Hepatic stellate cell (primary cell): ENCODE measurements around the gene CDH23.
A peak's percentile ranks its signal among the peaks of the same experiment; 100 is the strongest.

Experiments
- DNase-seq: peaks from one replicate; pipeline ENCODE4 v3.0.0; 2011; ENCODE audit warnings: low spot score

The CDH23 gene

GRCh38 chr10:71423250-71423649 lies 26.5 kb downstream of the CDH23 start:
- DNase-seq = no peak

GRCh38 chr10:71423901-71424300 lies 27.2 kb downstream of the CDH23 start:
- DNase-seq = no peak

- no peak for DNase-seq
Measured at GRCh38 chr10:71424496-71425194, 27.9 kb downstream of the CDH23 start.

GRCh38 chr10:71426058-71426605 lies 29.4 kb downstream of the CDH23 start:
- no peak for DNase-seq

GRCh38 chr10:71427246-71427645 lies 30.5 kb downstream of the CDH23 start:
- no peak for DNase-seq

- DNase-seq = no peak
Measured at GRCh38 chr10:71429304-71429703, 32.6 kb downstream of the CDH23 start.

GRCh38 chr10:71429929-71430328 lies 33.2 kb downstream of the CDH23 start:
- no peak for DNase-seq

- peak; percentile 4 for DNase-seq
Measured at GRCh38 chr10:71431239-71432100, 34.8 kb downstream of the CDH23 start.

- DNase-seq = peak; percentile 2
Measured at GRCh38 chr10:71432101-71432905, 35.6 kb downstream of the CDH23 start.

GRCh38 chr10:71432956-71433767 lies 36.4 kb downstream of the CDH23 start:
- DNase-seq = peak; percentile 2

- DNase-seq = peak; percentile 5
Measured at GRCh38 chr10:71433768-71434744, 37.3 kb downstream of the CDH23 start.

GRCh38 chr10:71434760-71435394 lies 38.2 kb downstream of the CDH23 start:
- peak; percentile 1 for DNase-seq

- no peak for DNase-seq
Measured at GRCh38 chr10:71435571-71436267, 39.0 kb downstream of the CDH23 start.

- DNase-seq = no peak
Measured at GRCh38 chr10:71436268-71437125, 39.8 kb downstream of the CDH23 start.

GRCh38 chr10:71437537-71438092 lies 40.9 kb downstream of the CDH23 start:
- no peak for DNase-seq

- no peak for DNase-seq
Measured at GRCh38 chr10:71438761-71439160, 42.0 kb downstream of the CDH23 start.

GRCh38 chr10:71439670-71440425 lies 43.1 kb downstream of the CDH23 start:
- DNase-seq = no peak
